OCI-LY1 (cell line): ENCODE measurements around the gene ALX4.

Experiments
- H2AFZ ChIP-seq: fragments of 200-600 bp; sonication (generic), shearing (Covaris generic); 2 replicates; pipeline ENCODE4 v1.6.0; 2014; ENCODE audit warnings: antibody characterized with exemption, mild to moderate bottlenecking, low read length
- H3F3A ChIP-seq: fragments of 200-600 bp; sonication (generic), shearing (Covaris generic); 2 replicates; pipeline ENCODE4 v1.6.0; 2014; ENCODE audit warnings: mild to moderate bottlenecking, antibody characterized with exemption, low read length, moderate library complexity; ENCODE audit not compliant: insufficient read depth
- H3K27ac ChIP-seq: fragments of 200-600 bp; sonication (generic); 2 replicates; pipeline ENCODE4 v1.5.1; 2014; ENCODE audit warnings: low read length, mixed run types, mild to moderate bottlenecking, low read depth; ENCODE audit not compliant: poor library complexity, severe bottlenecking
- H3K27me3 ChIP-seq: fragments of 200-600 bp; sonication (generic); 2 replicates; pipeline ENCODE4 v1.6.0; 2014; ENCODE audit warnings: antibody characterized with exemption, mild to moderate bottlenecking, low read length, moderate library complexity; ENCODE audit not compliant: insufficient read depth
- H3K36me3 ChIP-seq: fragments of 200-600 bp; sonication (generic); 2 replicates; pipeline ENCODE4 v1.6.1; 2014; ENCODE audit warnings: mild to moderate bottlenecking, antibody characterized with exemption, low read length, moderate library complexity, mixed read lengths; ENCODE audit not compliant: insufficient read depth
- H3K4me1 ChIP-seq: fragments of 200-600 bp; sonication (generic); 2 replicates; pipeline ENCODE4 v1.5.1; 2014; ENCODE audit warnings: mild to moderate bottlenecking, low read length, moderate library complexity; ENCODE audit not compliant: insufficient read depth, severe bottlenecking
- H3K4me2 ChIP-seq: fragments of 200-600 bp; sonication (generic), shearing (Covaris generic); 2 replicates; pipeline ENCODE4 v1.6.1; 2014; ENCODE audit warnings: low read length
- H3K4me3 ChIP-seq: fragments of 200-600 bp; sonication (generic); 2 replicates; pipeline ENCODE4 v1.5.1; 2014; ENCODE audit warnings: low read length, low read depth, mild to moderate bottlenecking, mixed read lengths; ENCODE audit not compliant: poor library complexity, severe bottlenecking
- H3K79me2 ChIP-seq: fragments of 200-600 bp; shearing (Covaris generic); 2 replicates; pipeline ENCODE4 v1.6.1; 2016; ENCODE audit warnings: mixed run types, low read length, mixed read lengths; ENCODE audit not compliant: insufficient read depth
- H3K9ac ChIP-seq: fragments of 200-600 bp; sonication (generic), shearing (Covaris generic); 2 replicates; pipeline ENCODE4 v1.6.1; 2014; ENCODE audit warnings: mild to moderate bottlenecking, low read length, mixed read lengths
- H3K9me2 ChIP-seq: fragments of 200-600 bp; sonication (generic), shearing (Covaris generic); 2 replicates; pipeline ENCODE4 v1.6.1; 2014; ENCODE audit warnings: low read depth, mild to moderate bottlenecking, low read length, mixed read lengths
- H3K9me3 ChIP-seq: fragments of 200-600 bp; shearing (Covaris generic); 2 replicates; pipeline ENCODE4 v1.6.1; 2014; ENCODE audit warnings: low read length, mixed read lengths
- H4K20me1 ChIP-seq: fragments of 200-600 bp; sonication (generic), shearing (Covaris generic); 2 replicates; pipeline ENCODE4 v1.6.0; 2016; ENCODE audit warnings: mild to moderate bottlenecking, low read length; ENCODE audit not compliant: insufficient read depth
- CTCF ChIP-seq: fragments of 200-600 bp; sonication (generic), shearing (Covaris generic); IDR thresholded peaks from 2 replicates; pipeline ENCODE4 v1.5.1; 2017; ENCODE audit warnings: mild to moderate bottlenecking, antibody characterized with exemption, low read length, moderate library complexity, mixed read lengths
- EZH2 ChIP-seq: fragments of 200-600 bp; sonication (generic), shearing (Covaris generic); IDR thresholded peaks from 2 replicates; pipeline ENCODE4 v1.8.0; 2017; ENCODE audit warnings: borderline replicate concordance, mixed run types, mild to moderate bottlenecking, antibody characterized with exemption, low read length, moderate library complexity, mixed read lengths

Gene ALX4

DNA sequence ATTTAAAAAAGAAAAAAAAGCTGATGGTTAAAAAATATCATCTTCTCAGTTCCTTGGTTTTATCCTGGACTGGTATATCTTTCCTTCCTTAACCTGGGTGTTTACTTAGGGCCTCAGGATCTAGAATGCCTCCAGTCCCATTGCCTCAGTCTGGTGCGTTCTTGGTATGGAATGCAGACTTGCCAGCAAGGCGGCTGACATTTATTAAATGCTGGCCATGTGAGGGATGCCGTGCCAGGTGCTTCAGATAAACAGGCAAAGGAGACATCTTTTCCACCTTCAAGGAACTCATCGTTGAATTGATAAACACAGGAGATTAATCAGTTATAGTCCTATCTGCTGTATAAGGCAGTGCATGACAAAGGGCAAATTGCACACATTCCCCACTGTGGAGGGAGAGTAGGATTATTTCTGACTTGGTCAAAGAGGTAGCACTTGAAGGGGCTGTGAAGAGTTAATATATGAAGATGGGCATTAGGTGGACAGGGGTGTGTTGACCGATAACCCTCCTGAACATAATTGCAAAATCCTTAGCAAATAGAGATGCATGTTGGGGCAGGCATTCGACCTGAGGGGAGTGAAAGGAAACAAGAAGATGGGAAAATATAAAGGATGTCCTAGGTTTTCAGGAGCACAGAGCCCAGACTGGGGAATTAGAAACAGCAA lies 54.4 kb downstream of the ALX4 start:
- Histone ChIP-seq H3K9me3 (peaks cover 12% of the 10 kb centered on the region), H3K4me3 (no peak overlapping the region), H3K9ac (no peak overlapping the region), H3K79me2 (no peaks in the 10 kb centered on the region), H3F3A (no peaks in the 10 kb centered on the region), H2AFZ (no peak overlapping the region), H4K20me1 (no peaks in the 10 kb centered on the region), H3K9me2 (no peaks in the 10 kb centered on the region), H3K27me3 (no peaks in the 10 kb centered on the region), H3K4me2 (no peak overlapping the region), H3K27ac (no peak overlapping the region), H3K4me1 (no peaks in the 10 kb centered on the region), H3K36me3 (no peaks in the 10 kb centered on the region)
- TF ChIP-seq EZH2 (no peak), CTCF (no peak)

- Histone ChIP-seq H3K79me2 (no peaks in the 10 kb centered on the region), H3K9me3 (peaks cover 12% of the 10 kb centered on the region), H3K4me2 (no peak overlapping the region), H3K27me3 (no peaks in the 10 kb centered on the region), H3K36me3 (no peaks in the 10 kb centered on the region), H4K20me1 (no peaks in the 10 kb centered on the region), H3K4me1 (no peaks in the 10 kb centered on the region), H3K4me3 (no peak overlapping the region), H3K9ac (no peak overlapping the region), H2AFZ (no peak overlapping the region), H3K27ac (no peak overlapping the region), H3K9me2 (no peaks in the 10 kb centered on the region), H3F3A (no peaks in the 10 kb centered on the region)
- TF ChIP-seq CTCF, result no peak
- no peak for TF ChIP-seq EZH2
These were observed 56.8 kb downstream of the ALX4 start for GRCh38 chr11:44252999-44253602.

DNA sequence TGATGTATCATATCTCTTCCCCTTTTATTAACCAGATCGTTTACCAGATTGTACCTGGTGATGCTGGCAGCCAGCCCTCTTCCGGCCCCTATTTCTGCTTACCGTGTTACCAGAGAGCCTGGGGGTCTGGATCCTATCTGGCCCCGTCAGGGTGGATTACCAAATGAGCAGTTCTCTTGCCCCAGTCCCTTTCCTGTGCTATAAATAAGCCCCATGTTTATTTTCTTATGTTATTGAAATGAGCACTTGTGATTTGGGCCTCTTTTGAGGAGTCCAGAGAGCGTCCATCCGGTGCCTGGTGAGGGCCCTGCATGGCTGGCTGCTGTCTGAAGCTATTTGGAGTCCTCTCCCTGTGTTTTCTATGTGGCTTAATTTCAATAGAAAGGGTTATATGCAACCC lies 59.5 kb downstream of the ALX4 start:
- no peaks in the 10 kb centered on the region for H3F3A ChIP-seq
- no peaks in the 10 kb centered on the region for H3K36me3 ChIP-seq
- no peaks in the 10 kb centered on the region for H4K20me1 ChIP-seq
- H3K4me2 ChIP-seq, result no peak overlapping the region
- no peaks in the 10 kb centered on the region for H3K27me3 ChIP-seq
- H3K9me3 ChIP-seq, result peaks cover 12% of the 10 kb centered on the region
- no peak overlapping the region for H3K9ac ChIP-seq
- H3K4me1 ChIP-seq, result no peaks in the 10 kb centered on the region
- no peak overlapping the region for H3K27ac ChIP-seq
- no peak overlapping the region for H2AFZ ChIP-seq
- H3K9me2 ChIP-seq, result no peaks in the 10 kb centered on the region
- H3K79me2 ChIP-seq, result no peaks in the 10 kb centered on the region
- no peak overlapping the region for H3K4me3 ChIP-seq
- no peak for TF ChIP-seq CTCF
- TF ChIP-seq EZH2, result no peak
